COLO668 (cell line): ENCODE results near the gene SYP.
"Not testable (repeated sequence)": the region's sequence is repeated elsewhere in the genome, so short reads cannot be mapped to it uniquely, and the experiment has no call there.

ENCODE experiments used
- DNase-seq: peaks from one replicate; lab custom pipeline; 2025; ENCODE audit not compliant: unreplicated experiment; lab: John Stamatoyannopoulos, UW

The SYP gene

GRCh38 chrX:49171752-49172279, 28.2 kb downstream of the SYP start, which contains the start of gene PLP2:
Gene PLP2, plus strand, starts transcription at chrX:49171898. Its CDS starts 103 bp downstream, at chrX:49172001.
- DNase-seq, result peak; percentile 72

DNA sequence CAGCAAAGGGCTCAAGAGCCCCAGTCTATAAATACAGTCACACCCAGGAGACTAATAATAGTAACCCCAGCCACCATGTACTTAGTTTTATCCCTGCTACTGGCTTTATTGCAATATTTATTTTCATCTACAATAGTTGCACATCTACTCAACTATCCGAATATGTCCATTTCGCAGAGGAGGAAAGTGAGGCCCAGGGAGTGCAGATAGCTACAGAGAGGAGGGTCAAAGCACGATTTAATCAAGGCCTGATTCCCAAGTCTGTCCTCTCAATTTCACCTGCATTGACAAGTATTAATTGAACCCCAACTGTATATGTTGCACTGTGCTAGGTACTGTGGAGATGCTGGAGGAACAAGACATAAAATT, 32.3 kb downstream of the SYP start:
- no peak for DNase-seq

DNA sequence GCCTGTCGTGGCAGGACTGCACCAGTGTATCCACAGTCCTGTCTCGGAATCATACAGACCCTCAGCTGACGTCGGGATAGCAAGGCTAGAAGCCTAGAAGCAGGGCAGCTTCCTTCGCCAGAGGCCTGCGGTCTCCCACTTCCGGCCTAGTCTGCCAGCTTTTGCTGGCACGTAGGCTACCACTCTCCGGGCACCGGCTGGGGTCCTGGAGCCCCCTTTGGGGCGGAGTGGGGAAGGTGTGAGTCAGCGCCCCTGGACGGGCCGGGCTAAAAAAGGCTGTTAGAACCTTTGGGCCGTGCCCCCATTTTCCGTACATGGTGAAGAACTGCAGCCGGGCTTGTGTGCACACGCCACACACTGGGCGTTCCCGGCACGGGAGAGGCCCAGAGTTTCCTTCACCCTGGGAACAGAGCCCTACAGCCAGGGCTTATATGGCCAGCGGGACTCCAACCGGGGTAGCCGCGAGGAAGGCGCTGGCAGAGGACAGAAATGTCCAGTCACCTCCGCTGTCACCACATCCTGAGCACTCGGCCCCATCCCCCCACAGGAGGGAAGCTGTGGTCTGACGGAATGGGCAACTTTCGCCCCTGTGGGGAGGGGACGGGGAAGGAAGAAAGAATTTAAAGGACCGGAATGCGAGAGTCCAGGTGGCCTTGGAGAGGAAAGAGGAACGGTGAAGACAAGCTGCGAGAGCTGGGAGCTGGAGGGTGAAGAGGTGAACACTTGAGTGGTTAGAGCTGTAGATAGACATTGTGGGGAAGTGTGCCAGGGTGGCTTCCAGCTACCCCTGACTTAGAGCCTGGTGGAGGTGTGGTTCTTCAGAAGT, 32.9 kb downstream of the SYP start:
- peak; percentile 67 for DNase-seq

DNA sequence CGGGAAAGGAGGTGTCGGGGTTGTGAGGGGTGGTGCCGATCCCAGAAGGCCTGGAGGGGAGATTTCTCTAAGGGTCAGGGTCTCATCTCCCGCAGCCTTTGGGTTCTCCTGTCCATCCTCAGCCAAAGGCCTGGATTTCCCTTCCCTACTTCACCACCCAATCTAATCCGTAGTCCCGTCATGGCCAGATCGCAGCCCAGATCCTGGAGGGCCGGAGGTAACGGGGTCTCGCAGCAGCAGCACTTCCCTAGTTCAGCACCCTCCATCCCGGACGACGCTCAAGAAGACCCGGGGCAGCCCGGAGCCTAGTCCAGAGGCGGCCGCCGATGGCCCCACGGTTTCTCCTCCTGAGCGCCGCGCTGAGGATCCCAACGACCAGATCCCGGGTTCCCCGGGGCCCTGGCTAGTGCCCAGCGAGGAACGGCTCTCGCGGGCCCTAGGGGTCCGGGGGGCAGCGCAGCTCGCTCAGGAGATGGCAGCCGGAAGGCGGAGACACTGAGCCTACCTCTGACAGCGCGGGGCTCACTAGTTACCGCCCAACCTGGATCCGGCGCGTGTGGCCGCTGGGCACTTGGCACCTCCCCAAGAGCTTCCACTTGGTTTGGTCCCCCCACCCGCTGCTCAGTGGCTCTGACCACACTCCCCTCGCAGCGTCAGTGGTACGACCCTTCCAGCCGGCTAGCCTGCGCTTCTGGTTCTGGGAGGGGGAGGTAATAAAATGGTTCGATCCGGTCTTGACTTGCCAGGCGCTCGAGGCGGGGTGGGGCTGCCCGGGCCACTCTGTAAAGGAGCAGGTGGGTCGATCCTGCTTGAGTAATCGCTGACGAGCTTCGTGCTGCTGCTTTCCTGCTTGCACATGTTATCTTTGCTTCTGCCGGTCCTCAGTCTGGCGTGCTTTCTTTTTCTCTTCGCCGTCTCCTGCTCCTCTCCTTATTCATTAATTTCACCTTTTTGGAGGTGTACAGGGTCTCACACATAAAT, 33.8 kb downstream of the SYP start:
- peak; percentile 95 for DNase-seq

DNA sequence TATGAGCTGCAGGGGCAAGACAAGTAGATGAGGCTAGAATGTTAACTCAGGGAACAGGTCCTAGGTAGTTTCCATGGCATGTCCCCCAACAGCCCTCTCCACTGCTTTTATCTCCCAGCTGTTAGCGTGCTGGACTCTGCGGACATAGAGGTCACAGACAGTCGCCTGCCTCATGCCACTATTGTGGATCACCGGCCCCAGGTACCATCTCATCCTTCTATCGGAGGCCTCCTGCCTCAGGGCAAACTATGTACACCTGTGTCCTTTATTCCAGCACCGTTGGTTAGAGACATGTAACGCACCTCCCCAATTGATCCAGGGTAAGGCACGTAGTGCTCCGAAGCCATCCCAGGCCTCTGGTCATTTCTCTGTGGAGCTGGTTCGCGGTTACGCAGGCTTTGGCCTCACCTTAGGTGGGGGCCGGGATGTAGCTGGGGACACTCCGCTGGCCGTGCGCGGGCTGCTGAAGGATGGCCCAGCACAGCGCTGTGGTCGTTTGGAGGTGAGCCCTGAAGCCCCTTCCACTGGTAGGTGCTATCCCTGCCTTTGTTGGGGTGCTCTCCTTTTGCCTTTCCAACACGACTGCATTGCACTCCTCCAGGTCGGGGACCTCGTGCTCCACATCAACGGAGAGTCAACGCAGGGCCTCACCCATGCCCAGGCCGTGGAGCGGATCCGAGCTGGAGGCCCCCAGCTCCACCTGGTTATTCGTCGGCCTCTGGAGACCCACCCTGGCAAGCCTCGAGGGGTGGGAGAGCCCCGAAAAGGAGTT, 35.2 kb downstream of the SYP start:
- DNase-seq, result no peak

DNA sequence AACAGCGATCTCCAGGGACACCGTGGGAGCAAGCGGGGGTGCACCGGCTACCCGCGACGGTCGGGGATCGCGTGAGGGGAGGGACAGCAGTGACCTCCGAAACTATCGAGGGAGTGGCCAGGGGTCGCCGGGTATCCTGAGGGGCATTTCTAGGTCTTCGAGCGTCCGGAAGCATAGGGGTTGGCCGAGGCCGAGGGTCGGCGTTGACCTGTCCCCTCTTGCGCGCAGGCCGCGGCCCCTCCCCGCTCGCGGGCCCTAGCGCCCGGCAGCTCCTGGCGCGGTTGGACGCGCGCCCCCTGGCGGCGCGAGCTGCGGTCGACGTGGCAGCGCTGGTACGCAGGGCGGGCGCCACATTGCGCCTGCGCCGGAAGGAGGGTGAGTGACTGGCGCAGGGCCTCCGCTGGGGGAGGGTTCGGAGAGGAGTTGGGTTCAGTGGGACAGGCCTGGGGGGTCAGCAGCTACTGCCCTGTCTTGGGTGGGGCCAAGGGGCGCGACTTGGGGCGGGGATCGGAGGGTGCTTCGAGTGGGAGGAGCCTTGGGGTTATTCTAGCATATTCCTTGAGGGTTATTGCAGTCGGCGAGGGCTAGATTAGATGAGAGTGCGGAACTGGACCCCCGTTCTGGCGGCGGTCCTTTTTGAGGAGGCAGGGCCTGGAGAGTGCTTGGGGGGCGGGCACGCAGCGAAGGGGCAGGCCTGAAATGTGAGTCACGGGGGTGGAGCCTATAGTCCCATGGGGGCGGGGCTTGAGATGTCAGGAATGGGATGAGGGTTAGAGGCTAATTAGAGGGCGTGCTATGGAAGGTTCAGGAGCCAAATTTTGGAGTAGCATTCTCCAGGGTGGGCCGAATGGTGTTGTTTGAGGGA, 36.2 kb downstream of the SYP start:
- DNase-seq, result peak; percentile 84

DNA sequence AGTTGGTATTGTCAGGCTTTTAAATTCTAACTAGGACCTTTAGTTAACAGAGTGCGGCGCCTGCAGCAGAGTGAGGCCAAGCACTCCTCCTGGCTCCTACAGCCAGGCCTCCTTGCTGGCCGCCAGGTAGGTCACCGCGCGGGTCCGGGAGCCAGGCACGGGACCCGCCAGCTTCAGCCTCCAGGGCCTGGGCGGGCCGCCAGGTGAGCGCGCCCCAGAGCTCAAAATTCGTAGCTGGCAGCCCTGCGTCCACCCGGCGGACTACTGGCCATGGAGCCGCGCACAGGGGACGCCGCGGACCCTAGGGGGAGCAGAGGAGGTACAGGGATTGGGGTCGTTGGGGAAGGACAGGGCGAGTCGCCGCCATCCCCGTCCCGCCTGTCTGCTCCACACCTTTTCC, 37.4 kb downstream of the SYP start, which contains the start of gene MAGIX:
TSS of gene MAGIX (plus strand) at position 139 of the 400 bp plus-strand sequence. CDS start at position 271, 132 bp downstream.
- peak; percentile 41 for DNase-seq

- DNase-seq, result no peak
Observed at GRCh38 chrX:49161632-49162031, 38.4 kb downstream of the SYP start.

DNA sequence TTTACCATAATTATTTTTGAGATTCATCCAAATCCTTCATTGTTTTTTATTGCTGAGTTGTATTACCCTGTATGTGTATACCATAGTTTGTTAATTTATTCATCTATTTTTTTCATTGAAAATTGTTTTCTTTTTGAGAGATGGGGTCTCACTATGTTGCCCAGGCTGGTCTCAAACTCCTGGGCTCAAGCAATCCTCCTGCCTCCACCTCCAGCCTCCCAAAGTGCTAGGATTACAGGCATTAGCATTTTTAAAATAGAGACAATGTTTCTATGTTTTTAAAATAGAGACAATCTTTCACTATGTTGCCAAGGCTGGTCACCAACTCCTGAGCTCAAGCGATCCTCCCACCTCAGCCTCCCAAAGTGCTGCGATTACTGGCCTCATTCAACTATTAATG, 39.1 kb downstream of the SYP start:
- DNase-seq, result no peak

- DNase-seq, result no peak
Observed at GRCh38 chrX:49157194-49157593, 42.8 kb downstream of the SYP start.

DNA sequence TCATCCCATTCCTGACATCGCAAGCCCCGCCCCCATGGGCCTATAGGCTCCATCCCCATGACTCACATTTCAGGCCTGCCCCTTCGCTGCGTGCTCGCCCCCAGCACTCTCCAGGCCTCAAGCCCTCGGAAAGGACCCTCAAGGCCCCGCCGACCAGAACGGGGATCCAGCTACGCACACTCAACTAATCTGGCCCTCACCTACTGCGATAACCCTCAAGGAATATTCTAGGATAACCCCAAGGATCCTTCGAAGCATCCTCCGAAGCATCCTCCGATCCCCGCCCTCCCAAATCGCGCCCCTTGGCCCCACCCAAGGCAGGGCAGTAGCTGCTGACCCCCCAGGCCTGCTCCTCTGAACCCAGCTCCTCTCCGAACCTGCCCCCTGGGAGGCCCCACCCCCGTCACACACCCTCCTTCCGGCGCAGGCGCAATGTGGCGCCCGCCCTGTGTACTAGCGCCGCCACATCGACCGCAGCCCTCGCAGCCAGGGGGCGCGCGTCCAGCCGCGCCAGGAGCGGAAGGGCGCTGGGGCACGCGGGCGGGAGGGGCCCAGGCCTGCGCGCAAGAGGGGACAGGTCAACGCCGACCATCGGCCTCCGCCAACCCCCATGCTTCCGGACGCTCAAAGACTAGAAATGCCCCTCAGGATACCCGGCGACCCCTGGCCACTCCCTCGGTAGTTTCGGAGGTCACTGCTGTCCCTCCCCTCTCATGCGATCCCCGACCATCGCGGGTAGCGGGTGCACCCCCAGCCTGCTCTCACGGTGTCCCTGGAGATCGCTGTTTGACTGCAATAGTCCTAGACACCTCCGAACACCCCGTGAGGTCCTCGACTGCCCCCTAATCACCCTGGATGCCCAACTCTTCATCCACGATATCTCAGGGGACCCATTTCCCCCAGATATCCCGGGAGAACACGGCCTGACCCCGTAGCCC, 43.8 kb downstream of the SYP start:
- peak; percentile 90 for DNase-seq

DNA sequence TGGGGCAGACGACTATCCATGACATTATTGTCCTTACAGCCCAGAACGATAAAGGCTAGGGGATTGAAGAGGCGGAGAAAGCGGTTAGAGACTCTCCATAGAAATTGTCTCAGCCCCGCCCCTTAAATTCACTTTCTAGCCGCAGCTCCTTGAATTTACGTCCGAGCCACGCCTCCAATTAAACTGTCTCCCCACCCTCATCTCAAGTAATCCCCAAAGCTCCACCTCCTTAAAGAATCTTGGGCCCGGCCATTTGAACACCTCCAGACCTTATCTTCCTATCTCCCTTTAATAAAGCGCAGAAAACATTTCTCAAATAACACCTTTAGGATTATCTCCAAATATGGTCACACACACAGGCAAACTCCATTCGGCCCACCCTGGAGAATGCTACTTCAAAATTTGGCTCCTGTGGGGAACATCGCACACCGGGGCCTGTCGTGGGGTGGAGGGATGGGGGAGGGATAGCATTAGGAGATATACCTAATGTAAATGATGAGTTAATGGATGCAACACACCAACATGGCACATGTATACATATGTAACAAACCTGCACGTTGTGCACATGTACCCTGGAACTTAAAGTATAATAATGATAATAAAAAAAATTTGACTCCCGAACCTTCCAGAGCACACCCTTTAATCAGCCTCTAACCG, 44.6 kb downstream of the SYP start:
- DNase-seq, result no peak

DNA sequence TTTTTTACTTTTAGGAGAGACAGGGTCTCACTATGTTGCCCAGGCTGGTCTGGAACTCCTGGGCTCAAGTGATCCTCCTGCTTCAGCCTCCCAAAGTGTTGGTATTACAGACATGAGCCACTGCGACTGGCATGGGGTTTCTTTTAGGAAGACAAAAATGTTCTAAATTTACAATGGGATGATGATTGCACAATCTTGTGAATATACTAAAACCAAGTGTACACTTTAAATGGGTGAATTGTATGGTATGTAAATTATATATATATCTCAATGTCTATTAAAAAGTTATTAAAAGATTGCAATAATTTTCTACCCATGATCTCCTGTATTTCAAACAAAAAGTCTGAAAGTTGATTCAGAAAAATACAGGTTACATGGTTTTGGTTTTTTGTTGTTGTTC, 46.5 kb downstream of the SYP start:
- DNase-seq, result no peak

DNA sequence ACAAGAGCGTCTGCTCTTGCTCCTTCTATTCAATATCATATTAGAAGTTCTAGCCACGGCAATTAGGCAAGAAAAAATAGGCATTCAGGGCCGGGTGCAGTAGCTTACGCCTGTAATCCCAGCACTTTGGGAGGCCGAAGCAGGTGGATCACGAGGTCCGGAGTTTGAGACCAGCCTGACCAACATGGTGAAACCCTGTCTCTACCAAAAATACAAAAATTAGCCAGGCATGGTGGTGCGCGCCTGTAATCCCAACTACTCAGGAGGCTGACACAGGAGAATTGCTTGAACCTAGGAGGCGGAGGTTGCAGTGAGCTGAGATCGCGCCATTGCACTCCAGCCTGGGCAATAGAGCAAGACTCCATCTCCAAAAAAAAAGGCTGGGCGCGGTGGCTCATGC, 50.7 kb downstream of the SYP start:
- not testable (repeated sequence) for DNase-seq

GRCh38 chrX:49148390-49149100, 51.4 kb downstream of the SYP start:
- peak; percentile 60 for DNase-seq

DNA sequence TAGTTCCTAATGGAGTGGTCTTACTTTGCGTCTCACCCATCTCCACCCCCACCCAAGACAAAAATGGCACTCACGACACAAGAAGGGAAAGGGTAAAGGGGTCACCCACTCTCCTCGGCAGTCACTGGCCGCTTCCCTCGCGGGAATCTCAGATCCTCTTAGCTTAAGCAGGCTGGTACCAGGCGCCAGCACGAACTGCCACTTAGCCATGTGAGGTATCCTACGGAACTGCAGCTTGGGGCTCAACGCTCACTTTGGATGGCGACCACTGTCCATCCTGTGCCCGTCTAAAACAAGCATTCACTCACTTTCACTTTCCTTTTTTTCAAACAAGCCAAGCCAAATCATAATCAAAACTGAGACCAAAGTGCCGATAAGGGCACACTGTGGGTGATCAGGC, 52.1 kb downstream of the SYP start:
- peak; percentile 37 for DNase-seq

- no peak for DNase-seq
Observed at GRCh38 chrX:49147282-49147681, 52.7 kb downstream of the SYP start.
